Stimulated activated CD4-positive, alpha-beta T cell treated with anti-CD3 and anti-CD28 coated beads, Interleukin-1b, Interleukin-23, amount 100 ng/mL, for 1 hour (primary cell): ENCODE data around the gene ASAP3.

Experiments used
- DNase-seq, 2 donors: peaks; one replicate each; pipeline ENCODE4 v3.0.0-alpha.2; 2020; ENCODE audit warnings: low read depth in 2 of 2

The ASAP3 gene

GRCh38 chr1:23449306-23449705 is 34.7 kb downstream of the ASAP3 start:
- DNase-seq = no peak

DNA sequence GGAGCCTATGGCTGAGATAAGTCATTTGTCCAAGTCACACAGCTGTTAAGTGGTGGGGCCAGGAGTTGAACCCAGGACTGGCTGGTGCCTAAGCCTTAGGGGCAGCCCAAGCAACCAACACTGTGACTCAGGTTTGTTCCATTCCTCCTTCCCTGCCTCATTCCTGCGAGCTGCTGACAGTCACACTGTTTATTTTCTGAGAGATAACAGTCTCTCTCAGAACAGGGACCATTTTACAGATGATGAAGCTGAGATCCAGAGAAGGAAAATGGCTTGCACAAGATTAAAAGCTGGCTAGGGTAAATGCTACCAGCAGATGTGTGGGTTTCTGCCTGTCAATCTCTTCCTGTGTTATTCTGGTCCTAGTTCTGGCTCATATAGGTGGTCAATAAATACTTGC is 35.1 kb downstream of the ASAP3 start:
- no peak for DNase-seq

DNA sequence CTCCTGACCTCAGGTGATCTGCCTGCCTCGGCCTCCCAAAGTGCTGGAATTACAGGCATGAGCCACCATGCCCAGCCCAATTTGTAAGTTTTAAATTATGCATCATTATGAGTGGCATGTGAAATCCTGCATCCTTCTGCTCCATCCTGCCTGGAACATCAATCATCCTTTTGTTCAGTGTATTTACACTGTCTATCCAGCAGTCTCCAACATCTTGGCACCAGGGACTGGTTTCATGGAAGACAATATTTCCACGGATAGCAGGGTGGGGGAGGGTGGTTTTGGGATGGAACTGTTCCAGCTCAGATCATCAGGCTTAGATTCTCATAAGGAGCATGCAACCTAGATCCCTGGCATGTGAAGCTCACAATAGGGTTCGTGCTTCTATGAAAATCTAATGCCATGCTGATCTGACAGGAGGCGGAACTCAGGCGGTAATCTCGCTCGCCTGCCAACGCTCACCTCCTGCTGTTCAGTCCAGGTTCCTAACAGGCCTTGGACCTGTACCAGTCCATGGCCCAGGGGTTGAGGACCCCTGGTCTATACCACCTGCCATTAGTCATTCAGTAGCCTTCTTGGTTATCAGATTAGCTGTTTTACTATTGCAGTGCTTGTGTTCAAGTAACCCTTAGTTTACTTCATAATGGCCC is 37.2 kb downstream of the ASAP3 start:
- no peak for DNase-seq

DNA sequence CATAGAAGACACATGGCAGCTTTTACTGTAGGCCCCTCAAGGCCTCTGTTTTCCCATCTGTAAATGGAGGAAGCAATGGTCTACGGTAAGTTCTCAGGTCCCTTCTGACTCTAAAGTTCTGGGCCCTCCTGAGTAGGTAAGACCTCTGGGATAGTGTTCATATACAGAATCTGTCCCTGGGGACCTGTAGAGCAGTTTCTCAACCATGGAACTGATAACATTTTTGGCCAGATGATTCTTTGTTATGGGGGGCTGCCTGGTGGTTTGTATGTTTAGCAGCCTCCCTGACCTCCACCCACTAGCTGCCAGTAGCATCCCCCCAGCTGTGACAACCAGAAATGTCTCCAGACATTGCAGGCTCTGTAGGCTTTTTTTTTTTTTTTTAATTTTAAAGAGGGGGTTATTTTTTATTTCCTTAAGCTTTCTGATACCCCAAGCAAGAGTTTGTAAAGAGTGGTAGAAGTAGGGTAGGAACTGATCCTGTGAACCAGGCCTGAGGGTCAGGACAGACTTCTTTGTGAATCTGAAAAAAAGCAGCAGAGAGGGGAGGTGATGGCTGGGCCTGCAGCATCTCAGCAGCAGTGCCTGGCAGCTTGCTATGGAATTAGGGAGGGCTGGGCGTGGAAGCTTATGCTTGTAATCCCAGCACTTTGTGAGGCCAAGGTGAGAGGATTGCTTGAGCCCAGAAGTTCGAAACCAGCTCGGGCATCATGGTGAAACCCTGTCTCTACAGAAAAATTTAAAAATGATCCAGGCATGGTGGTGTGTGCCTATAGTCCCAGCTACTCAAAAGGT is 39.2 kb downstream of the ASAP3 start:
- DNase-seq = no peak

DNA sequence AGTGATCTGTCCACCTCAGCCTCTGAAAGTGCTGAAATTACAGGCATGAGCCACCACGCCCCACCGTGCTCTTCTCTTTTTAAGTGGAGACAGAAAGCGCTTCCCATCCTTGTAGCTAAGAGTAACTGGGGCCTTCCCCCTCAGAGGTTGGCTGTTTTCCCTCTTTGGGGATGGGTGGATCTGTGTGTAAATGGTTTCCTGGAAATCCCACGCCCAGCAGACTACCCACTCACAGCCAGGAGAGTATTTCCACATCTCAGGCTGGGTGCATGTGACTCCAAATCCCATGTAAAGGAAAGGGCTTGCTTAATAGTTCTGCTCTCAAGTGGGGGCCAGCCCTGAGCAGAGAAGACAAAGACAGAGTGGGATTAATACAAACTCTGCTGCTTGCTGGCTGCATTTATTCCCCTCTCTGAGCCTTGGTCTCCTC is 39.9 kb downstream of the ASAP3 start:
- no peak for DNase-seq

- no peak for DNase-seq
Measured at GRCh38 chr1:23442751-23443150, 41.2 kb downstream of the ASAP3 start.

DNA sequence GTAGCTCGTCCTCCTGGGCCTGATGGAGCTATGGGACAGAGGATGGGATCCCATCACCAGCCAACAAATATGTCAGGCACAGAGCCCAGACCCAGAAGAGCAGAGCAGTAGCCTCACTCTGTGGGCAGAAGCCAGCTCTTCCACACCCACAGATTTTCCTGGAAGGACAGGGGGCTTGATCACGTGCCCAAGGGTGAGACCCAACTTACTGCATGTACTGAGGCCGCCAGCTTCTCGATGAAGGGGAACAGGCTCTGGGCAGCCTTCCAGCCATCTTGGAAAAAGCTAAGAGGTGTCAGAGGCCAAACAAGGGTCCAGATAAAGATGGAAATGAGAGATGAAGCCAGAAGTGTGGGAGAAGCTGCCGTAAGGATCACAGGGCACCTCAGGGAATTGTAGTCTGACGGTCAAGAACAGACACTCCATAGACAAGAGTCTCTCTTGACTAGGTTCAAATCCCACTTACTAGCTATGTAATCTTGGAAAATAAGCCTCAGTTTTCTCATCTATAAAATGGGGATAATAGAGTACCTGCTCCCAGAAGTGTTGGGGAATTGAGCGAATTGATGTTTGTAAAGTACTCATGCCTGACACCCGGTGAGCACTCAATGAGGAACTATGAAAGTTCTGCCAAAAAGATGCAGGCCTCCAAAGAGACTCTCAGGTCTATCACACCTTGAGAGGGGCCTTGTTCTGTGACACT is 42.4 kb downstream of the ASAP3 start:
- DNase-seq = no peak

DNA sequence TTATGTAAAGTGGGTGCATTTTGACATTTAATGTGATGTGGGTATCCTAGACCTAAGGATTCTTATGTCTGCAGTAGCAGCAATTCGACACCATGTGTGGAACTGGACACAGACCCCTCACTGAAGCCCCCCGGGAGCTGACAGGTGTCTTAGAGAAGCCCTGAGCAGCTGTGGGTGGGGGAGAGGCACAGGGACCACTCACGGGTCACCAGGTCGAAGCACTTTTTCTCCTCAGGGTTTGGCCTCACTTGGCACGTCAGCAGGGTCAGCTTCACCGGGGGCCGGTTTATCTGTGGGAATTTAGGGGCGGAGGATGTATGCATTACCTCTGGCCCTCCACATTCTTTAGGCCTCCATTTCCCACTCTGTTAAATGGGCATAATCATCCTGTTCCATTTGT is 45.4 kb downstream of the ASAP3 start:
- no peak for DNase-seq

GRCh38 chr1:23437355-23437664 is 46.7 kb downstream of the ASAP3 start:
- DNase-seq = no peak

GRCh38 chr1:23436520-23437354 is 47.2 kb downstream of the ASAP3 start:
- no peak for DNase-seq

GRCh38 chr1:23434260-23434775 is 49.7 kb downstream of the ASAP3 start:
- DNase-seq = no peak

DNA sequence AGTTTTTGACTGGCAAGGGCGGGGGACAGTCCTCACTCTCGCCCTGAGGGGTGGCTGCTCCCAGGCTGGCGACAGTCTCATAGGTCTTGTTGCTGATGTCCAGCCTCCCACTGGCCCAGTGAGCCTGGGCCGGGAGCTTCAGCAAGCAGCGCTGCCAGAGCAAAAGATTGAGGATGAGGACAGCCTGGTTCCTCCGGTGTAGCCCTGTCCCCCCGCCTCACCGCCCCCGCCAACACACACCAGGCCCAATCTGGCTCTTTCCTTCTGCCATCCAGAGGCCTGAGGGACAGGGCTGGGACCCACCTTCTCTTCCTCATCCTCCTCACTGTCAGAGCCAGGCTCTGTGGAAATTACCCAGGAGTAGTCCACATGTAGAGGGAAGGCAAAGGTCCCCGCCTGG is 50.9 kb downstream of the ASAP3 start:
- DNase-seq = no peak

DNA sequence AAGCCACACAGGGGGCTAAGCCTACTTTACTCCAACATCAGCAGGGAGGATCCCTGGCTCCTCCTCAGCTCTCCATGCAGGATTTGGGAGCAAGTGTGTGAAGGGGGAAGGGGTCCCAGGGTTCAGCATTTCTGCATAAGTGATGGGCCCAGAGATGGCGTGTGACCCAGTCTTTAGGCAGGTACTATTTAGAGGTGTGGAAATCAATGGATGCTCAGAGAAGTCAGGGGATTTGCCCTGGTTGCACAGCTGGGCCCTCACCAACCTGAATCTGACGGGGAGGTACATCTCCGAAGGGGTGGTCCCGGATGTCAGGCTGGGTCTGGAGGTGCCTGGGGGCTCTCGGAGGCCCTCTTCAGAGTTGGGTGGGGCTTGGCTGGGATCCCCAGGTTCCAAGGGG is 52.5 kb downstream of the ASAP3 start:
- no peak for DNase-seq

- DNase-seq = no peak
Measured at GRCh38 chr1:23430803-23431202, 53.2 kb downstream of the ASAP3 start.

GRCh38 chr1:23428136-23428905 is 55.7 kb downstream of the ASAP3 start:
- DNase-seq = no peak

GRCh38 chr1:23427550-23427949 is 56.4 kb downstream of the ASAP3 start:
- DNase-seq = no peak

GRCh38 chr1:23426828-23427227 is 57.2 kb downstream of the ASAP3 start:
- DNase-seq = no peak

DNA sequence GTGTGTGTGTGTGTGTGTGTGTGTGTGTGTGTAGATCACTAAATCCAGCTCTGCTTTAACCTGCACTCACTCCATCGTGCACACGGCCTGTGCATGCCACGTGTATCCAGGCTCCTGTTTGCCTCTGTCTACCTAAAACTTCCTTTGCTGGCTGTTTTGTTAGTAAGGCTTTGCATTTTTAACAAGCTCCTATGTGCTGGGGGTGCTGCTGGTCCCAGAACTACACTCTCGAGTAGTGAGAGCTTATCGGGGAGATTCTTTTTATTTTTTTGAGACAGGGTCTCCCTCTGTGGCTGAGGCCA is 58.8 kb downstream of the ASAP3 start:
- DNase-seq = no peak

DNA sequence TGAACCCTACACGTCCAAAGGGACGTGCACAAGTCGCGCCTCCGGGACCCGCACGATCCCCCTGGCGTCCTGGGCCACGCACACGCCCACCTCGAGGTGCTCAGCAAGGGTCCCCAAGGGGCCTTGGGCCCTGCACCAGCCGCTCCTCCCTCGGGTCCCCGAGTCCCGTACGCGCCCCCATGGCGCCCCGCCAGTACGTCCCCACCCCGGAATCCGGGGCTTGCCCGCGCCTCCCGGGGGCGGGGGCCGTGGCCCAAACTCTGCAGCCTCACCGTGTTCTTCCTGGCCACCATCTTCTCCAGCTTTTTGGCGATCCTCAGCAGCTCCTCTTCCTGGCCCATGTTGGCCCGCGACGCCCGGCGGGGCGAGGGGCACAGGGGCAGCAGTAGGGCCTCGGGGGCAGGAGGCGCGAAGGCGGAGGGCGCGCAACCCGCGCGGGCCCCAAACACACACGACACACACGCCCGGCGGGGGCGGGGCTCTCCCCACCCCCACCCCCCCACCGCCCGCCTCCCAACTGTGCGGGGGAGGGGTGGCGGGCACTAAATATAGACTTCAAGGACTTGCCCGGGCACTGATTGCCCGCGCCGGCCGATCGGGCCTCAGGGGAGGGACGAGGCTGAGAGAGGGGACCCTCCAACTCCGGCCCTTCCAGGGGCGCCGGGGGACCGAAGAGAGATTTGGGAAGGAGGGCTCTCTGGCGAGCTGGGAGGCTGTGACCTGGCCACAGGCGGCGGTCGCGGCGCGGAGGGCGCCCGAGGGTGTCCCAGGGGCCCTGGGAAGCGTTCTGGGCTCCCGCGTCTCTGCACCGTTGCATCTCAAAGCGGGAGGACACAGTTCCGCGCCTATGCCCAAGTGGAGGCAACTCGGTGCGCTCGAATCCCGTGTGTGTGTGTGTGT is 59.4 kb downstream of the ASAP3 start, which contains the start of gene TCEA3:
TCEA3 (minus strand) TSS at position 456 of the 900 bp plus-strand sequence; CDS start at position 341, 115 bp downstream.
- DNase-seq = no peak
